ENCODE results near the gene HOXB4. TPM values are rescaled to one million over a fixed set of nuclear protein-coding genes. Genes with fewer than 3 reads are reported as not detected.
A peak's percentile ranks its signal among the peaks of the same experiment; 100 is the strongest.

The HOXB4 gene
- total RNA-seq, 1 donor from 2014 or later = 39.2 TPM

- Mint-ChIP-seq H3K9me3 (no peaks in the 10 kb centered on the region), H3K4me3 (peak overlapping the region; percentile 90), H3K36me3 (peaks cover 45% of the 10 kb centered on the region), H3K27me3 (ENCODE audit: low read depth) (no peaks in the 10 kb centered on the region), H3K27ac (peak overlapping the region; percentile 100), H3K4me1 (peaks cover 84% of the 10 kb centered on the region)
- TF ChIP-seq CTCF (IDR thresholded peaks at IDR 0.05; ENCODE audit: unreplicated experiment) = no peak
- DNase-seq (ENCODE audit: low spot score in 2 of 2, unreplicated experiment in 2 of 2) = no peak
Measured at GRCh38 chr17:48582750-48583069, 4.6 kb upstream of the HOXB4 start.

- H3K27me3 Mint-ChIP-seq (ENCODE audit: low read depth) = no peaks in the 10 kb centered on the region
- TF ChIP-seq CTCF (IDR thresholded peaks at IDR 0.05; ENCODE audit: unreplicated experiment) = no peak
- H3K36me3 Mint-ChIP-seq = peaks cover 28% of the 10 kb centered on the region
- peak overlapping the region; percentile 90 for H3K4me3 Mint-ChIP-seq
- no peaks in the 10 kb centered on the region for H3K9me3 Mint-ChIP-seq
- peaks cover 81% of the 10 kb centered on the region for H3K4me1 Mint-ChIP-seq
- H3K27ac Mint-ChIP-seq = peak overlapping the region; percentile 100
- DNase-seq (ENCODE audit: low spot score in 2 of 2, unreplicated experiment in 2 of 2) = no peak
Measured at GRCh38 chr17:48579760-48580554, 1.8 kb upstream of the HOXB4 start.

GRCh38 chr17:48579471-48579759 is 1.3 kb upstream of the HOXB4 start:
- Mint-ChIP-seq H3K27me3 (ENCODE audit: low read depth) (no peaks in the 10 kb centered on the region), H3K9me3 (no peaks in the 10 kb centered on the region), H3K36me3 (peaks cover 26% of the 10 kb centered on the region), H3K4me1 (peaks cover 82% of the 10 kb centered on the region), H3K4me3 (peak overlapping the region; percentile 90), H3K27ac (peak overlapping the region; percentile 100)
- TF ChIP-seq CTCF (IDR thresholded peaks at IDR 0.05; ENCODE audit: unreplicated experiment) = no peak
- DNase-seq (ENCODE audit: low spot score in 2 of 2, unreplicated experiment in 2 of 2) = no peak

DNA sequence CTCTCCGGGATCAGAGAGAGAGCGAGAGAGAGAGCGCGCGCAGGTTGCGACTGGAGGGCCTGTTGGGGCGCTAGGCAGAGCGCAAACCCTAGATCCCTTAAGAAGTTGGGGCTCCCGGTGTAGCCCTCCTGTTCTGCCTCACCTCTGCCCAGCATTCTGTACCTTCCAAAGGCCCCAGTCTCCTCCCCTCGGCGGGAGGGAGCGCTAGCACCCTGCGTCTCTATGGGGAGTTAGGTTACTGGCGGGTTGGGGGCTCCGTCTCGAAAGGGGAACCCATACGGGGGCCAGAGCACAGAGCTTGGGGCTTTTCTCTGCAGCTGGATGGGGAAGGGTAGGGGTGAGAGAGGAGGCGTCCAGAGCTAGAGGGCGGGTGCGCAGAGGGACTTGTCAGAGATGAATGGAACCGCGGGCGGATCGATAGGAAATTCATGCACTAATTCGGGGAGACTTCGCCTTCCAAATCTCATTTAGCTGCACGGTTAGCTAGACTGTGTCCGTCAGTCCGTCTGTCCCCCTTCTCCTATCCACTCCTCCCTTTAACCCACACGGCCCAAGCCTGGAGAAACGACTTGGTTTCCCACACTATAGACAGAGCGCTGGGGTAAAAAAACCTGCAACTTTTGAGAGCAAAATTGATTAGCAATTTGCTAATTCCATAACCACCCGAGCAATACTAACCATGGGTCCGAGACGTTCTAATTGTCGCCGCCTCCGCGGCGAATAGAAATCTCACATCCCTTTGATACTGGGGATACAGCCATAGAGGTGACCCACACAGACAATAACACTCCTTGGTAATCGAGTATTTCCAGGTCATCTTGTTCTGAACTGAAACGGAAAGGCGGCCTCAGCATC is 693 bp upstream of the HOXB4 start:
- peaks cover 25% of the 10 kb centered on the region for H3K36me3 Mint-ChIP-seq
- TF ChIP-seq CTCF (IDR thresholded peaks at IDR 0.05; ENCODE audit: unreplicated experiment) = no peak
- peaks cover 82% of the 10 kb centered on the region for H3K4me1 Mint-ChIP-seq
- H3K27me3 Mint-ChIP-seq (ENCODE audit: low read depth) = no peaks in the 10 kb centered on the region
- no peaks in the 10 kb centered on the region for H3K9me3 Mint-ChIP-seq
- no peak for DNase-seq (ENCODE audit: low spot score in 2 of 2, unreplicated experiment in 2 of 2)
- peak overlapping the region; percentile 90 for H3K4me3 Mint-ChIP-seq
- H3K27ac Mint-ChIP-seq = peak overlapping the region; percentile 100

- H3K9me3 Mint-ChIP-seq = no peaks in the 10 kb centered on the region
- peak overlapping the region; percentile 85 for H3K4me3 Mint-ChIP-seq
- no peak for TF ChIP-seq CTCF (IDR thresholded peaks at IDR 0.05; ENCODE audit: unreplicated experiment)
- H3K36me3 Mint-ChIP-seq = peaks cover 22% of the 10 kb centered on the region
- peak overlapping the region; percentile 99 for H3K27ac Mint-ChIP-seq
- no peak for DNase-seq (ENCODE audit: low spot score in 2 of 2, unreplicated experiment in 2 of 2)
- no peaks in the 10 kb centered on the region for H3K27me3 Mint-ChIP-seq (ENCODE audit: low read depth)
- peaks cover 82% of the 10 kb centered on the region for H3K4me1 Mint-ChIP-seq
Measured at GRCh38 chr17:48577330-48577945, 712 bp downstream of the HOXB4 start.
